Type B pancreatic cell (in vitro differentiated cells): Measurements from ENCODE around the gene SCP2. TPM values are rescaled to one million over a fixed set of nuclear protein-coding genes. Genes with fewer than 3 reads are reported as not detected.

Experiments
- DNase-seq: peaks from one replicate; pipeline ENCODE4 v3.0.0; 2021; ENCODE audit warnings: mixed read lengths; ENCODE audit not compliant: unreplicated experiment; ENCODE audit errors: extremely low spot score
- H3K27ac Mint-ChIP-seq: 2 replicates; pipeline ENCODE4 v1.8.0; 2021; ENCODE audit warnings: mild to moderate bottlenecking, mixed read lengths
- H3K27me3 Mint-ChIP-seq: 2 replicates; pipeline ENCODE4 v1.8.0; 2021; ENCODE audit warnings: mixed read lengths
- H3K36me3 Mint-ChIP-seq: 2 replicates; pipeline ENCODE4 v1.8.0; 2021; ENCODE audit warnings: mixed read lengths
- H3K4me1 Mint-ChIP-seq: one replicate; pipeline ENCODE4 v1.8.0; 2021; ENCODE audit warnings: mixed read lengths; ENCODE audit not compliant: unreplicated experiment
- H3K4me3 Mint-ChIP-seq: 2 replicates; pipeline ENCODE4 v1.8.0; 2021; ENCODE audit warnings: mild to moderate bottlenecking, mixed read lengths
- H3K9me3 Mint-ChIP-seq: 2 replicates; pipeline ENCODE4 v1.8.0; 2021; ENCODE audit warnings: mixed read lengths
- CTCF ChIP-seq: fragments of 200-600 bp; sonication (generic); conservative IDR thresholded peaks from 2 replicates; pipeline ENCODE4 v1.5.0; 2021; ENCODE audit warnings: antibody characterized with exemption, mild to moderate bottlenecking
- total RNA-seq: library from RNA; stranded (reverse); gene quantifications from 2 replicates; pipeline ENCODE4 v1.2.1, GENCODE V29; 2021; ENCODE audit warnings: low replicate concordance

SCP2 gene
- total RNA-seq, 1 donor from 2014 or later = 108 TPM

- Mint-ChIP-seq H3K27ac (no peak overlapping the region), H3K36me3 (no peaks in the 10 kb centered on the region), H3K4me1 (no peaks in the 10 kb centered on the region), H3K9me3 (no peaks in the 10 kb centered on the region), H3K27me3 (peaks cover 4% of the 10 kb centered on the region), H3K4me3 (no peak overlapping the region)
- no peak for DNase-seq
- no peak for TF ChIP-seq CTCF
These were observed 148.1 kb downstream of the SCP2 start for GRCh38 chr1:53075206-53075605.

DNA sequence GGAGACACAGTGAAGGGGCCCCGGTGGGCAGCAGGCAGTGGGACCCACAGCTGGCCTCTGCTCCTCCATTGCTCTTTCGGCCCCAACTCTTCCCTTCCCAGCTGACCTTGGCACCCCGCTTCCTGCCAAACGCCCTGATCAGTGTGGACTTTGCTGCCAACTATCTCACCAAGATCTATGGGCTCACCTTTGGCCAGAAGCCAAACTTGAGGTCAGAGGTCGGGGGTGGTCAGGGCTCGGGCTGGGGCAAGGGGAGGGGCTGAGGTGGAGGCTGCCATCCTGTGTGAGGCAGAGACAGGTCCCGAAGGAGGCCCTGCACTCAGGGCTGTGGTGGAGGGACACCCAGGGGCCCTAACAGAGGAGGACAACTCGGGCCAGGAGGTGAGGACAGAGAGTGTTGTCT is 148.7 kb downstream of the SCP2 start:
- DNase-seq = no peak
- H3K9me3 Mint-ChIP-seq = no peaks in the 10 kb centered on the region
- peaks cover 4% of the 10 kb centered on the region for H3K27me3 Mint-ChIP-seq
- no peaks in the 10 kb centered on the region for H3K4me1 Mint-ChIP-seq
- H3K27ac Mint-ChIP-seq = no peak overlapping the region
- no peaks in the 10 kb centered on the region for H3K36me3 Mint-ChIP-seq
- no peak overlapping the region for H3K4me3 Mint-ChIP-seq
- no peak for TF ChIP-seq CTCF

DNA sequence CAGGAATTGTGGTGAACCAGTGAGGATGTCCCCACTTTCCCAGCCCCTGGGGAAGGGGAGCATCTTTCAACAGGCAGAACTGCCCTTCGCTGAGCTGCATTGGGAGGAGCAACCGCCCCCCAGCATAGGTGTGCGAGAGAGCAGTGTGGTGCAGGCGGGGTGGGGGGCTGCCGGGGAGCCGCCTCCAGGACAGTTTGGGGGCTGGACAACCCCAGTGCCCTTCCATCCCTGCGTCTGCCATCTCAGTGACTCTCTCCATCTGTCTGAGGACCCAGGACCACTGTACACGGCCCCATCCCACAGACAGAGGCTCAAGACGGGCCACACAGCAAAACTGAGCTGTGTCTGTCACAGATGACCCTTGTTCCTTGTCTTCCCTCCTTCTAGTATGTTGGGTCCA is 149.1 kb downstream of the SCP2 start:
- Mint-ChIP-seq H3K27ac (no peak overlapping the region), H3K27me3 (peaks cover 4% of the 10 kb centered on the region), H3K4me1 (no peaks in the 10 kb centered on the region), H3K36me3 (no peaks in the 10 kb centered on the region), H3K9me3 (no peaks in the 10 kb centered on the region), H3K4me3 (no peak overlapping the region)
- TF ChIP-seq CTCF = no peak
- no peak for DNase-seq

DNA sequence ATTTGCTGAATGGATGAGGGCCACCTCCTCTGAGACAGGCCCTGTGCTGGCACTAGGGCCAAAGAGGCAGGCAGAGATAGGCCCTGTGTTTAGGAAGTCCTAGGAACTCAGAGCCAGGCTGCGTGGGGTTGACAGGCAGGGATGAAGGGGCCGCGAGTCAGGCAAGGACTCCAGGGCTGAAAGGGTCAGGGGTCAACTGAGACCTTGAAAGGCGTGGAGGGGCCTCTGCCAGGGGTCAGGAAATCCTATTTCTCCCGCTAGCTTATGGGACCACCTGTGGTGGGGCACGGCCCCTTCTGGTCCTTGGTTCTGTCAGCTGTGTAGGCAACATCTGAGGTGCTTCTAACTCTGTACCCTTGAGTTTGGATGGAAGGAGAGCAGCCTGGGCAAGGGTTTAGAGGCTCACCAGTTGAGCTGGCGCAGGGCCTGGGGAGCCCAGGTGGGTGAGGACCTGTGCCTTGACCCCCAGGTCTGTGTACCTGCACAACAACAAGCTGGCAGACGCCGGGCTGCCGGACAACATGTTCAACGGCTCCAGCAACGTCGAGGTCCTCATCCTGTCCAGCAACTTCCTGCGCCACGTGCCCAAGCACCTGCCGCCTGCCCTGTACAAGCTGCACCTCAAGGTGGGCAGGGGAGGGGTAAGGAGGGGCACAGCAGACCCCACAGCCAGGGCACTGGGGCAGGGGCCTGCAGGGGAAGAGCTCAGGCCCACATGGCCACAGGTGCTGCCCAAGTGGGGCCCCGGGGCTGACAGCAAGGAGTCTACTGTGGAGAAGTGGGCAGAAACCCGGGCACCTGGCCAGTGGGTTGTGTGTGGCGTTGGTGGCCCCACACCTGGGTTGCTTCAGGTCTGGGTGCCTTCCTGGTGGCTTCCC is 149.9 kb downstream of the SCP2 start:
- no peak for DNase-seq
- Mint-ChIP-seq H3K4me3 (no peak overlapping the region), H3K9me3 (no peaks in the 10 kb centered on the region), H3K27ac (no peak overlapping the region), H3K4me1 (no peaks in the 10 kb centered on the region), H3K36me3 (no peaks in the 10 kb centered on the region), H3K27me3 (peaks cover 4% of the 10 kb centered on the region)
- TF ChIP-seq CTCF = no peak

DNA sequence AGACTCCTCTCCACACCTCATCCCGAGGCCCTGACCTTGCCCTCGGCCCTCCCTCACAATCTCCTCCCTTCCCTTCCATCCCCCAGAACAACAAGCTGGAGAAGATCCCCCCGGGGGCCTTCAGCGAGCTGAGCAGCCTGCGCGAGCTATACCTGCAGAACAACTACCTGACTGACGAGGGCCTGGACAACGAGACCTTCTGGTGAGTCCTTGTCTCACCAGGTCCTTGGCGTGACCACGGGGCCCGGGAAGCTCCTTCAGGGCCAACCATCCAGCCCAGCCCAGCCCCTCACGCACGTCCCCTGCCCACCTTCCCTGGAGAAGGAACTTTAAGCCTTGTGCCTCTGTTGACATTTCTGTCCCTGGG is 150.5 kb downstream of the SCP2 start:
- no peak overlapping the region for H3K27ac Mint-ChIP-seq
- peaks cover 4% of the 10 kb centered on the region for H3K27me3 Mint-ChIP-seq
- no peak for DNase-seq
- no peaks in the 10 kb centered on the region for H3K4me1 Mint-ChIP-seq
- TF ChIP-seq CTCF = no peak
- no peaks in the 10 kb centered on the region for H3K36me3 Mint-ChIP-seq
- H3K4me3 Mint-ChIP-seq = no peak overlapping the region
- no peaks in the 10 kb centered on the region for H3K9me3 Mint-ChIP-seq
